ENCODE results near the gene PELI2. TPM values are rescaled to one million over a fixed set of nuclear protein-coding genes. Genes with fewer than 3 reads are reported as not detected.

The PELI2 gene
- polyA plus RNA-seq, 1 donor (not counting 4 experiments of a cell fraction or from before 2014, with no cell fraction given), result not detected

DNA sequence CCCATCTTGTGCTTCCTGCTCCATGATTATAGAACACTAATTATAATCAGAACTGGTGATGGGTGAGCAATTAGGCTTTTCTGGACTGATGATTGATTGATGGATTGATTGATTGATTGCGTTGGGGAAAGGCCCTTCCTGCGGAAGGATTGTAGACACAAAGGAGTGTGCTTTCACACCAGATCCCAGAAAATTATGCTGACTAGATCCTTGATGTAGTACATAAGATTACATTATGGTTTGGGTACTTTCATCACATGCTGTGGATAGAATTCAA is 8.4 kb downstream of the PELI2 start:
- Histone ChIP-seq H3K9ac (ENCODE audit: control insufficient read depth, extremely low read depth, insufficient read depth, low read length) (no peak overlapping the region), H3K4me2 (ENCODE audit: control insufficient read depth, extremely low read depth, insufficient read depth, low read depth, low read length) (no peak overlapping the region), H3K4me3 (ENCODE audit: control insufficient read depth in 2 of 3, extremely low read depth in 1 of 3, insufficient read depth in 2 of 3, low read depth in 1 of 3, low read length in 3 of 3) (no peak overlapping the region), H2AFZ (ENCODE audit: control insufficient read depth, low read length) (no peak overlapping the region), H3K9me1 (ENCODE audit: control insufficient read depth, extremely low read depth, insufficient read depth, low read length) (no peaks in the 10 kb centered on the region), H3K36me3 (ENCODE audit: control insufficient read depth in 2 of 2, extremely low read depth in 1 of 2, insufficient read depth in 2 of 2, low read length in 2 of 2) (no peaks in the 10 kb centered on the region), H3K79me2 (ENCODE audit: control insufficient read depth, insufficient read depth, low read length) (no peaks in the 10 kb centered on the region), H3K27ac (ENCODE audit: control insufficient read depth, insufficient read depth, low read length) (no peak overlapping the region), H4K20me1 (ENCODE audit: control insufficient read depth, extremely low read depth, insufficient read depth, low read length) (no peaks in the 10 kb centered on the region), H3K27me3 (ENCODE audit: control insufficient read depth, extremely low read depth, insufficient read depth, low read length) (peaks cover 30% of the 10 kb centered on the region), H3K4me1 (ENCODE audit: control insufficient read depth, extremely low read depth, insufficient read depth, low read length) (no peaks in the 10 kb centered on the region), H3K9me3 (ENCODE audit: control insufficient read depth, low read depth, low read length) (no peaks in the 10 kb centered on the region)
- DNase-seq (ENCODE audit: low read depth, low spot score) (no peak), FAIRE-seq (no peak)
- dilution Hi-C loops (cut with MboI; ENCODE audit: extremely low pct_ligation_motif_present, low sequenced_read_pairs), result no loop called here
- TF ChIP-seq EZH2 (IDR thresholded peaks at IDR 0.05; ENCODE audit: low read length), result no peak
- TF ChIP-seq, protein P1, sequence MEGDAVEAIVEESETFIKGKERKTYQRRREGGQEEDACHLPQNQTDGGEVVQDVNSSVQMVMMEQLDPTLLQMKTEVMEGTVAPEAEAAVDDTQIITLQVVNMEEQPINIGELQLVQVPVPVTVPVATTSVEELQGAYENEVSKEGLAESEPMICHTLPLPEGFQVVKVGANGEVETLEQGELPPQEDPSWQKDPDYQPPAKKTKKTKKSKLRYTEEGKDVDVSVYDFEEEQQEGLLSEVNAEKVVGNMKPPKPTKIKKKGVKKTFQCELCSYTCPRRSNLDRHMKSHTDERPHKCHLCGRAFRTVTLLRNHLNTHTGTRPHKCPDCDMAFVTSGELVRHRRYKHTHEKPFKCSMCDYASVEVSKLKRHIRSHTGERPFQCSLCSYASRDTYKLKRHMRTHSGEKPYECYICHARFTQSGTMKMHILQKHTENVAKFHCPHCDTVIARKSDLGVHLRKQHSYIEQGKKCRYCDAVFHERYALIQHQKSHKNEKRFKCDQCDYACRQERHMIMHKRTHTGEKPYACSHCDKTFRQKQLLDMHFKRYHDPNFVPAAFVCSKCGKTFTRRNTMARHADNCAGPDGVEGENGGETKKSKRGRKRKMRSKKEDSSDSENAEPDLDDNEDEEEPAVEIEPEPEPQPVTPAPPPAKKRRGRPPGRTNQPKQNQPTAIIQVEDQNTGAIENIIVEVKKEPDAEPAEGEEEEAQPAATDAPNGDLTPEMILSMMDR (optimal IDR thresholded peaks at IDR 0.05 in 1 of 3, IDR thresholded peaks at IDR 0.05 in 1 of 3, conservative IDR thresholded peaks at IDR 0.05 in 1 of 3; ENCODE audit: extremely low read depth in 1 of 3, insufficient read depth in 2 of 3, low read length in 3 of 3), result no peak

DNA sequence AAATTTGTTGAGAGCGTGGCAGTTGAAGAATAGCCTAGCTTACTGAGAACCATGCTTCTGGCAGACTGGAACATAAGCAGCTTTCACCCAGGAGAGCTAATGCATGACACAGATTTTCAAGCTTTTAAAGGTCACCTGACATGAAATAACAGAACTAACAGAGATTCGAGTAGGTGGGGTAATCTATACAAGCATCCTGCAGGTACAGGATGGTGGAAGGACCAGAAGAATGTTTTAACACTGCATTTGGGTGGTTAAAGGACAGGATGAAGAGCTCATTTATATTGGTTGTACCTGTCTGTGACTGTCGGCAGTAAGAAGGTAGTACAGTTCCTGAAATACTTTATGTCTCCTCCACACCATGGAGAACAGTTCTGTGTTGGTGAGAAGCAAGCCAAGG is 8.9 kb downstream of the PELI2 start:
- DNase-seq (ENCODE audit: low read depth, low spot score) (no peak), FAIRE-seq (no peak)
- H3K79me2 ChIP-seq (ENCODE audit: control insufficient read depth, insufficient read depth, low read length), result no peaks in the 10 kb centered on the region
- H3K4me2 ChIP-seq (ENCODE audit: control insufficient read depth, extremely low read depth, insufficient read depth, low read depth, low read length), result no peak overlapping the region
- H3K9ac ChIP-seq (ENCODE audit: control insufficient read depth, extremely low read depth, insufficient read depth, low read length), result no peak overlapping the region
- no peak overlapping the region for H3K4me3 ChIP-seq (ENCODE audit: control insufficient read depth in 2 of 3, extremely low read depth in 1 of 3, insufficient read depth in 2 of 3, low read depth in 1 of 3, low read length in 3 of 3)
- no peak overlapping the region for H3K27ac ChIP-seq (ENCODE audit: control insufficient read depth, insufficient read depth, low read length)
- no peaks in the 10 kb centered on the region for H3K4me1 ChIP-seq (ENCODE audit: control insufficient read depth, extremely low read depth, insufficient read depth, low read length)
- H3K27me3 ChIP-seq (ENCODE audit: control insufficient read depth, extremely low read depth, insufficient read depth, low read length), result peaks cover 29% of the 10 kb centered on the region
- TF ChIP-seq, protein P1 (optimal IDR thresholded peaks at IDR 0.05 in 1 of 3, IDR thresholded peaks at IDR 0.05 in 1 of 3, conservative IDR thresholded peaks at IDR 0.05 in 1 of 3; ENCODE audit: extremely low read depth in 1 of 3, insufficient read depth in 2 of 3, low read length in 3 of 3), result no peak
- TF ChIP-seq EZH2 (IDR thresholded peaks at IDR 0.05; ENCODE audit: low read length), result no peak
- no peaks in the 10 kb centered on the region for H3K36me3 ChIP-seq (ENCODE audit: control insufficient read depth in 2 of 2, extremely low read depth in 1 of 2, insufficient read depth in 2 of 2, low read length in 2 of 2)
- no peaks in the 10 kb centered on the region for H3K9me1 ChIP-seq (ENCODE audit: control insufficient read depth, extremely low read depth, insufficient read depth, low read length)
- H3K9me3 ChIP-seq (ENCODE audit: control insufficient read depth, low read depth, low read length), result no peaks in the 10 kb centered on the region
- H4K20me1 ChIP-seq (ENCODE audit: control insufficient read depth, extremely low read depth, insufficient read depth, low read length), result no peaks in the 10 kb centered on the region
- H2AFZ ChIP-seq (ENCODE audit: control insufficient read depth, low read length), result no peak overlapping the region
- dilution Hi-C loops (cut with MboI; ENCODE audit: extremely low pct_ligation_motif_present, low sequenced_read_pairs), result no loop called here

All from keratinocyte (primary cell).